Hematopoietic multipotent progenitor cell treated with erythropoietin and hydrocortisone succinate and interleukin-3 and kit ligand, for 17 days (in vitro differentiated cells): Measurements from ENCODE around the gene GLDN.

Experiments used
- DNase-seq: peaks from one replicate; pipeline ENCODE4 v3.0.0-alpha.2; 2015; ENCODE audit warnings: low spot score

GLDN gene

DNA sequence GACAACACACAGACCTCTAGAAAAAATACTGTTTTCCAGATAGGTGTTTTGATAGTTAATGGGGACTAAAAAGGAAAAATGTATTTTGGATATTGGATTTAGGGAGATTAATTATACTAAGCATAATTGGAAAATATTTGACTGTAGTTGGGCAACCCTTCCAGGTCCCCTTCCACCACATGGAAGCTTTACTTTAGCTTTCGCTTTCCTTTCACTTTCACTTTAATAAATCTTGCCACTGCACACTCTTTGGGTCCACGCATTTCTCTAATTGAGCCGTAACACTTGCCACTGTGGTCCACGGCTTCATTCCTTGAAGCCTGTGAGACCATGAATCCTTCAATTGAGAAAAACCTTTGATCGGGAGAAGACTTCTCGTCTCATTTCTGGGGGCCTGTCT is 15.5 kb downstream of the GLDN start:
- DNase-seq, result no peak

GRCh38 chr15:51359981-51360380 is 18.5 kb downstream of the GLDN start:
- DNase-seq, result no peak

DNA sequence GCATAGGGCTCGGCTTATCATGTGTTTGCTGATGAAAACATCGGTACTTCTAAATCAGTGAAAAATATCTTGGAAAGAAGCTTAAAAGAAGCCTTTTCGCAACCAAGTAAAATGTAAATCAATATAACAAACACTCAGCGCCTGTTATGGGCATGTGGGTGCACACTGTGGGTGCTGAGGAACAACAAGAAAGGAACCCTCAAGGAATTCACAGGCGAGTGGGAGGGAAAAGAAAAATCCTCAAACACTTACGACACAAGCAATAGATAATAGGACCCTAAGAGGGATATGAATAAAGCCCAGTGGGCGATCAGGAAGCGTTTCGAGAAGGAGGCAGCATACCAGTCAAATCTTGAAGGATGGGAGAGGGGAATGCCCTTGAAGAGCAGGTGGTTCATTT is 21.9 kb downstream of the GLDN start:
- DNase-seq, result no peak

- no peak for DNase-seq
These were observed 24.0 kb downstream of the GLDN start for GRCh38 chr15:51365417-51365816.

- DNase-seq, result no peak
These were observed 24.6 kb downstream of the GLDN start for GRCh38 chr15:51366071-51366470.

DNA sequence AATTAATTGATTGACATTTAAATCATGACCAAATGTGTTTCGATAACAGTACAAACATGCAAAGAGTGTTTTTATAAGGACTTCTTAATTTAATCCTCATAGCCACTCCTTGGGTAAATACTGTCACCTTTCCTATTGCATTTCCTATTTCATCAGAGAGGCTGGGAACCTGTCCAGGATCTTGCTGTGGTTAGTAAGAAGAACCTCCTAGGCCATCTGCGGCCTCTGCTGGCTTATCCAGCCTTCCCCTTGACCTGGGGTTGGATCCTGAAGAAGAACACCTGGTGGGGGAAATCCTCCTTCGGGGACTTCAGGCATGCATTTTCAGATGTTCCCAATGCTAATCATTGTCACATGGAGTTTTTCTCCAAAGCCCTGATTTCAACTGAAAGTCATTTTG is 25.5 kb downstream of the GLDN start:
- no peak for DNase-seq

DNA sequence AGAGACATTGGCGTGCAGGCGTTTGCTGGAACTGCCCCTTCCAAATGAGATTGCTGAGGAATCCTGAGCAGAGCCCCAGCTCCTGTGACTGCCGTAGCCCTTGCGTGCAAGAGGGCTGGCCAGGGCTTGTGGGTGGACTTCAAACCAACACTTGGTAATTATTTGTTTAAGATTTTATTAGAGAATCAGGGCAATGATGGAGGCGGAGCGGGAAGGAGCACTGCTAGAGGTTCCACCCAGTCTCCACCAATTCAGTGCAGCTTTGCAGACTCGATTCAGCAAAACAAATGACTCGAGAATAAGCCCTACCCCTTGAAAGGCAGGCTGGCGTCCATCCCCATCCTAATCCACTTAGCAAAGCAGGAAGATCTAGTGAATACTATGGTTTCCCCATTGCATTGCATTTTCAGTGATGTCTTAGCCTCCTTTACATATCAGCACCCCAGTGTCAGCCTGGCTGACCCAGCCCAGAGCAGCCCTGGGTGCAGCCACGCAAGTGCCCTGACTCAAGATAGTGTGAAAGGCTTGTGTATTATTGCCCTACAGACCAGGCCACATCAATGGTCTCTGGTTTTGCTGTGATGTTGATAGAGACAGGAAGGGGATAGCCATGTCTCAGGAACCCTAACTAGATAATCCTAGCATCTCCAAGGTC is 26.0 kb downstream of the GLDN start:
- DNase-seq, result no peak

- no peak for DNase-seq
These were observed 26.9 kb downstream of the GLDN start for GRCh38 chr15:51368307-51368706.

- no peak for DNase-seq
These were observed 27.4 kb downstream of the GLDN start for GRCh38 chr15:51368751-51369450.

- DNase-seq, result no peak
These were observed 28.0 kb downstream of the GLDN start for GRCh38 chr15:51369451-51369761.

DNA sequence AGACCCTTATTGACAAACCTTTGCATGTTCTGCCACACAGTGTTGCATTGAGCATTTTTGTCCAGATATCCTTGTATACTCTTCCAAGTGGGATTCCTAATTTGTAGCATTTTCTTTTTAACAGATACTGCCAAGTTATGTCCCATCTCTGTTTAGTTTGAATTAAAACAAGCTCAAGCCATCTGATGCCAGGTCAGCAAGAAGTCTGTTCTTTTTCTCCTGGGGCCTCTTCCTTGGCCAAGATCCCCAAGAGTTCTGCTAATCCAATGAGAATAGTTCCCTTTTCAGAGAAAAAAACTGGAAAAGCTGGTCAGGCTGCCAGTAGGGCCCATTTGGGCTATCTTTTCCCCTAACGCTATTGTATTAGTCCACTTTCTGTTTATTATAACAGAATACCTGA is 29.8 kb downstream of the GLDN start:
- DNase-seq, result no peak

DNA sequence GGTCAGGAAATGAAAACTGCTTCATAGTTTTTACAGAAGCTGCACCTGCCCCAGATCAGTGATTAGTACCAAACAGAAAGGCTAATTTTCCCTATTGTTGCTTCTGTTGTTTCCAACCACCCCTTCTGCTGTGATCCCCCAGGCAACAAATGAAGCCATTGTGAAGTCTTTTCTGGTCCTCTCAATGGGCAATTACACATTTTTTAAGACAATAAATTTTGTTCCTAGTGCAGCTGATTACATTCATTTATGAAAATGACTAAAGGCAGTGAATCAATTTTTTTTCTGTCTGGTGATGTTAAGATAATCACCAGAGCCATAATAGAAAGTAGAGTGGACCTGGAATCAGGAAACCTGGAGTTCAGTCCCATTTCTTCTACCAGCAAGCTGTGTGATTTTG is 32.7 kb downstream of the GLDN start:
- no peak for DNase-seq

- DNase-seq, result no peak
These were observed 34.6 kb downstream of the GLDN start for GRCh38 chr15:51375966-51376640.

GRCh38 chr15:51377038-51377786 is 35.8 kb downstream of the GLDN start:
- DNase-seq, result no peak

- DNase-seq, result no peak
These were observed 37.0 kb downstream of the GLDN start for GRCh38 chr15:51378406-51378805.

DNA sequence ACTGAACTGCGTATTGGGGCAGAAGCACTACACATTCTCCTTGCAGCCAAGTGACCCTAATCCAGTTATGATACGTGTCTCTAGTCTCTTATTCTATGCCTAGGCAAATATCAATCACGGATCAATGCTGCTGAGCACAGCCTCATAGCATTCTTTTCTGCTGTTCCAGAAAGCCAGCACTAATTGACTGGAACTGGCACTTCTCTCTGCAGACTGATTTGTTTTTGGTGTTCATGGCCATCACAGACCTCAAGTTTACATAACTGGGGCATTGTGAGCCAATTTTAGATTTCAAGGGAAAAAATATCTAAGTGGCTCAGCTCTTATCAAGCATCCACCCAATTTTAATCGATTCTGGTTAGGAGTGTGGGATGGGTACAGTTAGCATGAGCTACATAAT is 37.9 kb downstream of the GLDN start:
- no peak for DNase-seq

GRCh38 chr15:51380999-51381806 is 39.7 kb downstream of the GLDN start:
- no peak for DNase-seq

GRCh38 chr15:51382787-51383186 is 41.3 kb downstream of the GLDN start:
- no peak for DNase-seq

GRCh38 chr15:51386029-51386428 is 44.6 kb downstream of the GLDN start:
- no peak for DNase-seq

DNA sequence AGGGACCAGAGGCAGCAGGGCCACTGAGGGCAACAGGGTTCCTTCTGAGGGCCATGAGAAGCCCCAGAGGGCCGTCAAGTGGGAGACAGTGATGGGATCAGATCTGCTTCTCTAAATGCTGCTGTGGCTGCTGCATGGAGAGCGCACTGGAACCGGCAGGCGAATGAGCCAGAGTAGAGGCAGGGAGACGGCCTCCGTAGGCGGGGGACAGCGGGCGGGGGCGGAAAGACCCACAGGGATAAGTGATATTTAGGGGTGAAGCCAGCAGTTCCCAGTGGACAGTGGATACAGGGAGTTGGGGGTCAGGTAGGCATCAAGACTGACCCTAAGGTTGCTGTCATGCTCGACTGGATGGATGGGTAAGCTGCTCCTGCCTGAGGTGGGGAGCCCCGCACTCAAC is 45.0 kb downstream of the GLDN start:
- DNase-seq, result no peak

GRCh38 chr15:51386960-51387698 is 45.7 kb downstream of the GLDN start:
- DNase-seq, result no peak
